HCT116 (cell line): ENCODE measurements around the gene EPHA2. TPM values are rescaled to one million over a fixed set of nuclear protein-coding genes. Genes with fewer than 3 reads are reported as not detected.

Experiments
- ATAC-seq: fragments of 200-7000 bp; cut with Tn5 transposase; 2 replicates; pipeline ENCODE4 v1.9.1; 2020; ENCODE audit warnings: mild to moderate bottlenecking, moderate library complexity
- BruUV-seq: library from RNA; stranded (reverse); fragments of 400-500 nt; replicated peaks from 2 replicates; lab custom pipeline; 2021; lab: Mats Ljungman, UMichigan
- CTCF ChIA-PET: fragments of 300-600 bp; sonication (Branson Sonifier 250); formaldehyde crosslinking; loops from one replicate; lab custom pipeline; 2021; ENCODE audit warnings: antibody characterized with exemption; lab: Charles Lee
- POLR2A ChIA-PET: fragments of 300-600, 350-600 bp; sonication (Branson Sonifier 250); formaldehyde crosslinking; loops from one replicate; lab custom pipeline; 2021; ENCODE audit warnings: antibody characterized with exemption; lab: Charles Lee
- RAD21 ChIA-PET, 2 experiments: fragments of 300-600 bp; sonication (Branson Sonifier 250); formaldehyde crosslinking; loops; one replicate each; lab custom pipeline; 2023; ENCODE audit warnings: low total read pairs in 2 of 2; ENCODE audit not compliant: uncharacterized antibody in 2 of 2, unreplicated experiment in 2 of 2, low non-redundant PET in 1 of 2; lab: Charles Lee
- DNase-seq: peaks from one replicate; pipeline ENCODE4 v3.0.0-alpha.2; 2010; ENCODE audit warnings: low read depth, low spot score
- H2AFZ ChIP-seq: fragments of 200-600 bp; shearing (Covaris generic), sonication (generic); 2 replicates; pipeline ENCODE4 v1.6.1; 2017; ENCODE audit warnings: low read depth, mixed run types, mixed read lengths, antibody characterized with exemption, low read length; ENCODE audit not compliant: poor library complexity, severe bottlenecking
- H3K27ac ChIP-seq: 2 replicates; pipeline ENCODE4 v1.5.1; 2012; ENCODE audit warnings: low read depth, low read length
- H3K27me3 ChIP-seq: fragments of 200-600 bp; sonication (generic); 2 replicates; pipeline ENCODE4 v1.6.1; 2016; ENCODE audit warnings: mixed run types, low read length, mixed read lengths; ENCODE audit not compliant: insufficient read depth
- H3K36me3 ChIP-seq, 2 experiments: fragments of 200-500 bp in 1 of 2; fragments of 200-600 bp in 1 of 2; sonication (Bioruptor generic) in 1 of 2; sonication (generic) in 1 of 2; 2 replicates each; pipeline versions ENCODE4 v1.5.1 to v1.6.1; 2014 to 2016; ENCODE audit warnings: low read length in 2 of 2, inconsistent platforms in 1 of 2, mixed read lengths in 1 of 2, mixed run types in 1 of 2; ENCODE audit not compliant: insufficient read depth in 2 of 2, control insufficient read depth in 1 of 2
- H3K4me1 ChIP-seq, 2 experiments: fragments of 200-600 bp in 1 of 2; sonication (generic) in 1 of 2; 2 replicates each; pipeline versions ENCODE4 v1.5.1 to v1.6.1; 2012 to 2017; ENCODE audit warnings: low read length in 2 of 2, inconsistent platforms in 1 of 2, mild to moderate bottlenecking in 1 of 2, mixed read lengths in 1 of 2, mixed run types in 1 of 2, moderate library complexity in 1 of 2; ENCODE audit not compliant: insufficient read depth in 2 of 2, control insufficient read depth in 1 of 2
- H3K4me2 ChIP-seq: fragments of 200-600 bp; sonication (generic); 2 replicates; pipeline ENCODE4 v1.6.1; 2017; ENCODE audit warnings: mixed run types, low read length, mixed read lengths
- H3K4me3 ChIP-seq, 2 experiments: fragments of 200-600 bp in 1 of 2; sonication (generic) in 1 of 2; replicated peaks in 1 of 2; 2 replicates each; pipeline ENCODE4 v1.5.1; 2011 to 2016; ENCODE audit warnings: low read length in 2 of 2, control low read depth in 1 of 2, low read depth in 1 of 2, mild to moderate bottlenecking in 1 of 2, mixed read lengths in 1 of 2, mixed run types in 1 of 2
- H3K79me2 ChIP-seq: fragments of 200-600 bp; sonication (generic); 2 replicates; pipeline ENCODE4 v1.6.1; 2017; ENCODE audit warnings: mild to moderate bottlenecking, mixed run types, low read length, moderate library complexity, mixed read lengths; ENCODE audit not compliant: insufficient read depth
- H3K9ac ChIP-seq: fragments of 200-600 bp; sonication (generic); 2 replicates; pipeline ENCODE4 v1.6.1; 2016; ENCODE audit warnings: low read length, mixed read lengths
- H3K9me2 ChIP-seq: fragments of 200-600 bp; sonication (generic), shearing (Covaris generic); 2 replicates; pipeline ENCODE4 v1.6.1; 2017; ENCODE audit warnings: mixed run types, mild to moderate bottlenecking, moderate library complexity; ENCODE audit not compliant: insufficient read depth
- H3K9me3 ChIP-seq, 2 experiments: fragments of 200-500 bp in 1 of 2; fragments of 200-600 bp in 1 of 2; sonication (Bioruptor generic) in 1 of 2; sonication (generic) in 1 of 2; 2 replicates each; pipeline ENCODE4 v1.6.1; 2014 to 2017; ENCODE audit warnings: low read length in 2 of 2, mixed read lengths in 2 of 2, inconsistent platforms in 1 of 2, low read depth in 1 of 2, mild to moderate bottlenecking in 1 of 2, mixed run types in 1 of 2, moderate library complexity in 1 of 2; ENCODE audit not compliant: control insufficient read depth in 1 of 2, insufficient read depth in 1 of 2
- H4K20me1 ChIP-seq: fragments of 200-600 bp; sonication (generic), shearing (Covaris generic); 2 replicates; pipeline ENCODE4 v1.6.1; 2017; ENCODE audit warnings: mixed run types, mild to moderate bottlenecking, moderate library complexity; ENCODE audit not compliant: insufficient read depth
- CBX3 ChIP-seq: IDR thresholded peaks from 2 replicates; pipeline ENCODE4 v1.6.1; 2012; ENCODE audit warnings: low read depth
- CEBPB ChIP-seq: IDR thresholded peaks from 2 replicates; pipeline ENCODE4 v1.6.1; 2012; ENCODE audit warnings: low read depth
- EZH2 ChIP-seq: fragments of 200-600 bp; sonication (generic); IDR thresholded peaks from 2 replicates; pipeline ENCODE4 v1.6.1; 2017; ENCODE audit warnings: antibody characterized with exemption, mixed run types
- JUND ChIP-seq: IDR thresholded peaks from 2 replicates; pipeline ENCODE4 v1.6.1; 2012
- POLR2A ChIP-seq: IDR thresholded peaks from 2 replicates; pipeline ENCODE4 v1.7.0; 2011; ENCODE audit warnings: borderline replicate concordance; ENCODE audit not compliant: insufficient read depth, insufficient read length; ENCODE audit errors: extremely low read depth
- RAD21 ChIP-seq: IDR thresholded peaks from 2 replicates; pipeline ENCODE4 v1.6.1; 2012; ENCODE audit warnings: low read depth, mild to moderate bottlenecking
- SP1 ChIP-seq: IDR thresholded peaks from 2 replicates; pipeline ENCODE4 v1.6.1; 2012; ENCODE audit warnings: low read depth
- SRF ChIP-seq: IDR thresholded peaks from 2 replicates; pipeline ENCODE4 v1.6.1; 2012; ENCODE audit warnings: low read depth
- TCF7L2 ChIP-seq: IDR thresholded peaks from 2 replicates; pipeline ENCODE4 v1.7.0; 2011; ENCODE audit warnings: borderline replicate concordance, inconsistent platforms; ENCODE audit not compliant: insufficient read depth, insufficient read length; ENCODE audit errors: extremely low read depth
- YY1 ChIP-seq: IDR thresholded peaks from 2 replicates; pipeline ENCODE4 v1.6.1; 2011; ENCODE audit warnings: low read length, low read depth, moderate library complexity, mild to moderate bottlenecking; ENCODE audit not compliant: insufficient replicate concordance; ENCODE audit errors: extremely low read depth
- ZNF274 ChIP-seq: fragments of 200-500 bp; sonication (Bioruptor generic); IDR thresholded peaks from 2 replicates; pipeline ENCODE4 v1.6.1; 2014; ENCODE audit warnings: mild to moderate bottlenecking, low read depth, low read length, inconsistent platforms
- intact Hi-C: fragments of 100-400 bp; cut with micrococcal nuclease; formaldehyde crosslinking; loops from 2 replicates; pipeline ENCODE4 v1.10.0; 2022
- total RNA-seq: library from RNA; stranded (reverse); gene quantifications from one replicate; pipeline ENCODE4 v1.2.1, GENCODE V29; 2021; ENCODE audit not compliant: unreplicated experiment
- TF ChIP-seq, protein P1 (sequence below): IDR thresholded peaks from 2 replicates; pipeline ENCODE4 v1.6.1; 2012; ENCODE audit warnings: low read depth
- TF ChIP-seq, protein P2 (sequence below): IDR thresholded peaks from 2 replicates; pipeline ENCODE4 v1.6.1; 2011; ENCODE audit warnings: mild to moderate bottlenecking, low read length, moderate library complexity; ENCODE audit not compliant: insufficient replicate concordance; ENCODE audit errors: extremely low read depth

EPHA2 gene
- total RNA-seq, 1 experiment from 2014 or later, result 164 TPM

DNA sequence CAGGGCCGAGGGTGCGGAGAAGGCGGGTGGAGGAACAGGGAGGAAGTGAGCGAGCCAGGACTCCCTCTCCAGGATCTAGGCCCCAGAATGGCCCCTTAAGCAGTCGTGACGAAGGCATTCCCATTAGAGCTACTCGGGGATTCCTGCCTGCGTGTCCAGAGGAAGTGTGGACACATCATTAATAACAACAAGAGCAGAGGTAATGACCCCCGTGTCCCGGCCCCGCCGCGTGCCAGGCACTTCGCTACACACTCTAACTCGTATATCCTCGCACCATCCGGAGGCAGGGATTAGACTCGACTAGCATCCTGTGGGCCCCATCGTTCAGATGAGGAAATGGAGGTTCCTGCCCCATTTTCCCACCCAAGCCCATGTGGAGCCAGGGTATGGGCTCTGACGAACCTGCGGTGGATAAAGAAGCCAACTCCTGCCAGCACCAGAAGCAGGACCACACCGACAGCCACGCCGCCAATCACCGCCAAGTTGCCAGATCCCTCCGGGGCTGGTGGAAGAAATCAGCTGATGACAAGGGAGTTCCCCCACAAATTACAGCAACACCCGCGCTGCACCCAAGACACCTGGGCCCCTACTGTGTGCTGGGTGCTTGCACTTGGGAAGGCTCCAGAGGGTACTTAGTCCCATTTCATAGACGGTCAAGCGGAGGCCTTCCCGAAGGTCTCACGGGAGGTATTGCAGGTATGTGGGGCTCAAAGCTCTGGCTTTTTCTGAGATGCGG, 21.6 kb downstream of the EPHA2 start:
- H3K36me3 ChIP-seq, result peaks cover 72 to 87% of the 10 kb centered on the region in 2 experiments
- no peak overlapping the region for H3K4me2 ChIP-seq
- POLR2A ChIA-PET, result no interaction called here
- TF ChIP-seq ZNF274 (no peak), SRF (no peak), JUND (no peak), POLR2A (no peak), EZH2 (no peak), CBX3 (no peak), TCF7L2 (no peak), SP1 (no peak), CEBPB (no peak), RAD21 (no peak), YY1 (no peak)
- TF ChIP-seq, protein P1, sequence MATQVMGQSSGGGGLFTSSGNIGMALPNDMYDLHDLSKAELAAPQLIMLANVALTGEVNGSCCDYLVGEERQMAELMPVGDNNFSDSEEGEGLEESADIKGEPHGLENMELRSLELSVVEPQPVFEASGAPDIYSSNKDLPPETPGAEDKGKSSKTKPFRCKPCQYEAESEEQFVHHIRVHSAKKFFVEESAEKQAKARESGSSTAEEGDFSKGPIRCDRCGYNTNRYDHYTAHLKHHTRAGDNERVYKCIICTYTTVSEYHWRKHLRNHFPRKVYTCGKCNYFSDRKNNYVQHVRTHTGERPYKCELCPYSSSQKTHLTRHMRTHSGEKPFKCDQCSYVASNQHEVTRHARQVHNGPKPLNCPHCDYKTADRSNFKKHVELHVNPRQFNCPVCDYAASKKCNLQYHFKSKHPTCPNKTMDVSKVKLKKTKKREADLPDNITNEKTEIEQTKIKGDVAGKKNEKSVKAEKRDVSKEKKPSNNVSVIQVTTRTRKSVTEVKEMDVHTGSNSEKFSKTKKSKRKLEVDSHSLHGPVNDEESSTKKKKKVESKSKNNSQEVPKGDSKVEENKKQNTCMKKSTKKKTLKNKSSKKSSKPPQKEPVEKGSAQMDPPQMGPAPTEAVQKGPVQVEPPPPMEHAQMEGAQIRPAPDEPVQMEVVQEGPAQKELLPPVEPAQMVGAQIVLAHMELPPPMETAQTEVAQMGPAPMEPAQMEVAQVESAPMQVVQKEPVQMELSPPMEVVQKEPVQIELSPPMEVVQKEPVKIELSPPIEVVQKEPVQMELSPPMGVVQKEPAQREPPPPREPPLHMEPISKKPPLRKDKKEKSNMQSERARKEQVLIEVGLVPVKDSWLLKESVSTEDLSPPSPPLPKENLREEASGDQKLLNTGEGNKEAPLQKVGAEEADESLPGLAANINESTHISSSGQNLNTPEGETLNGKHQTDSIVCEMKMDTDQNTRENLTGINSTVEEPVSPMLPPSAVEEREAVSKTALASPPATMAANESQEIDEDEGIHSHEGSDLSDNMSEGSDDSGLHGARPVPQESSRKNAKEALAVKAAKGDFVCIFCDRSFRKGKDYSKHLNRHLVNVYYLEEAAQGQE, result no peak
- TF ChIP-seq, protein P2, sequence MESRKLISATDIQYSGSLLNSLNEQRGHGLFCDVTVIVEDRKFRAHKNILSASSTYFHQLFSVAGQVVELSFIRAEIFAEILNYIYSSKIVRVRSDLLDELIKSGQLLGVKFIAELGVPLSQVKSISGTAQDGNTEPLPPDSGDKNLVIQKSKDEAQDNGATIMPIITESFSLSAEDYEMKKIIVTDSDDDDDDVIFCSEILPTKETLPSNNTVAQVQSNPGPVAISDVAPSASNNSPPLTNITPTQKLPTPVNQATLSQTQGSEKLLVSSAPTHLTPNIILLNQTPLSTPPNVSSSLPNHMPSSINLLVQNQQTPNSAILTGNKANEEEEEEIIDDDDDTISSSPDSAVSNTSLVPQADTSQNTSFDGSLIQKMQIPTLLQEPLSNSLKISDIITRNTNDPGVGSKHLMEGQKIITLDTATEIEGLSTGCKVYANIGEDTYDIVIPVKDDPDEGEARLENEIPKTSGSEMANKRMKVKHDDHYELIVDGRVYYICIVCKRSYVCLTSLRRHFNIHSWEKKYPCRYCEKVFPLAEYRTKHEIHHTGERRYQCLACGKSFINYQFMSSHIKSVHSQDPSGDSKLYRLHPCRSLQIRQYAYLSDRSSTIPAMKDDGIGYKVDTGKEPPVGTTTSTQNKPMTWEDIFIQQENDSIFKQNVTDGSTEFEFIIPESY, result no peak
- CTCF ChIA-PET, result no interaction called here
- no peaks in the 10 kb centered on the region for H3K9me2 ChIP-seq
- H3K27ac ChIP-seq, result peak overlapping the region; percentile 26; the same call in 1 of the 2 replicates
- peaks cover 91% of the 10 kb centered on the region for H3K79me2 ChIP-seq
- ATAC-seq, result no peak
- no peaks in the 10 kb centered on the region for H3K27me3 ChIP-seq
- no peaks in the 10 kb centered on the region for H3K9me3 ChIP-seq
- intact Hi-C loops, result no loop called here
- peaks cover 21% of the 10 kb centered on the region; the same call in 1 of the 2 replicates for H4K20me1 ChIP-seq
- DNase-seq, result no peak
- H2AFZ ChIP-seq, result no peak overlapping the region
- H3K4me3 ChIP-seq, result no peak overlapping the region
- peaks cover 8 to 9% of the 10 kb centered on the region in 2 experiments for H3K4me1 ChIP-seq
- RAD21 ChIA-PET, result no interaction called here
- no TSS peak for BruUV-seq
- H3K9ac ChIP-seq, result no peak overlapping the region
